ENCODE results near the gene SULT1A1. TPM values are rescaled to one million over a fixed set of nuclear protein-coding genes. Genes with fewer than 3 reads are reported as not detected.

SULT1A1 gene
- total and polyA plus RNA-seq, 2 of the 13 experiments (the other 11 are each of a cell fraction or from before 2014, with no cell fraction given), result 114 to 147 TPM

GRCh38 chr16:28580726-28581315 lies 29.0 kb downstream of the SULT1A1 start (continued):
- no peak for TF ChIP-seq NONO (IDR thresholded peaks at IDR 0.05)
- TF ChIP-seq NONO (CRISPR knock-in tag; conservative IDR thresholded peaks at IDR 0.05), result 0 out of 2 replicates have a peak, but pooled peaks have one; percentile 26
- no peak for TF ChIP-seq SNAPC2 (CRISPR knock-in tag; IDR thresholded peaks at IDR 0.05)
- TF ChIP-seq POGK (CRISPR knock-in tag; conservative IDR thresholded peaks at IDR 0.05), result no peak
- TF ChIP-seq CCAR2 (optimal IDR thresholded peaks at IDR 0.05; ENCODE audit: low read depth, low read length), result no peak
- TF ChIP-seq RCOR2 (CRISPR knock-in tag; IDR thresholded peaks at IDR 0.05), result peak; percentile 57; the same call in 1 of the 2 replicates
- no peak for TF ChIP-seq ZSCAN9 (CRISPR knock-in tag; IDR thresholded peaks at IDR 0.05; ENCODE audit: borderline replicate concordance)
- TF ChIP-seq BORCS8-MEF2B (CRISPR knock-in tag; IDR thresholded peaks at IDR 0.05), result no peak
- TF ChIP-seq BCL6 (CRISPR knock-in tag; IDR thresholded peaks at IDR 0.05), result peak; percentile 11; the same call in 1 of the 2 replicates
- TF ChIP-seq ZMYM3 (CRISPR knock-in tag; IDR thresholded peaks at IDR 0.05), result peak; percentile 58; the same call in 1 of the 2 replicates
- TF ChIP-seq PRMT3 (CRISPR knock-in tag; IDR thresholded peaks at IDR 0.05; ENCODE audit: borderline replicate concordance, low read depth), result no peak
- TF ChIP-seq EP300 (IDR thresholded peaks at IDR 0.05; ENCODE audit: low read depth in 2 of 2, low read length in 2 of 2), result peak in 1 of 2 experiments; percentile 49; a peak in 1 of 4 replicates
- TF ChIP-seq EP300 (CRISPR knock-in tag; IDR thresholded peaks at IDR 0.05; ENCODE audit: borderline replicate concordance), result 0 out of 2 replicates have a peak, but pooled peaks have one; percentile 17
- no peak for TF ChIP-seq SAP130 (CRISPR knock-in tag; IDR thresholded peaks at IDR 0.05; ENCODE audit: low read depth)
- TF ChIP-seq HMGA1 (CRISPR knock-in tag; conservative IDR thresholded peaks at IDR 0.05), result no peak
- no peak for TF ChIP-seq ZNF720 (CRISPR knock-in tag; IDR thresholded peaks at IDR 0.05)
- TF ChIP-seq ZNF446 (CRISPR knock-in tag; IDR thresholded peaks at IDR 0.05), result no peak
- TF ChIP-seq ZBTB7B (CRISPR knock-in tag; IDR thresholded peaks at IDR 0.05), result 0 out of 2 replicates have a peak, but pooled peaks have one; percentile 33
- TF ChIP-seq KDM5B (CRISPR knock-in tag; IDR thresholded peaks at IDR 0.05; ENCODE audit: borderline replicate concordance), result no peak
- no peak for TF ChIP-seq ZFP36L2 (CRISPR knock-in tag; IDR thresholded peaks at IDR 0.05)
- TF ChIP-seq NCOA5 (CRISPR knock-in tag; IDR thresholded peaks at IDR 0.05), result no peak
- TF ChIP-seq POLR2AphosphoS2 (IDR thresholded peaks at IDR 0.05; ENCODE audit: low read depth, low read length), result no peak
- no peak for TF ChIP-seq ATF5 (CRISPR knock-in tag; IDR thresholded peaks at IDR 0.05; ENCODE audit: low read depth)
- TF ChIP-seq RARG (CRISPR knock-in tag; IDR thresholded peaks at IDR 0.05; ENCODE audit: low read depth), result no peak
- TF ChIP-seq HDAC2 (CRISPR knock-in tag; IDR thresholded peaks at IDR 0.05), result no peak
- no peak for TF ChIP-seq ZNF292 (CRISPR knock-in tag; IDR thresholded peaks at IDR 0.05; ENCODE audit: borderline replicate concordance, low read depth)
- TF ChIP-seq KDM1A (CRISPR knock-in tag; IDR thresholded peaks at IDR 0.05), result no peak
- TF ChIP-seq CENPBD1 (CRISPR knock-in tag; IDR thresholded peaks at IDR 0.05; ENCODE audit: borderline replicate concordance, low read depth), result no peak
- no peak for TF ChIP-seq FOXO4 (CRISPR knock-in tag; conservative IDR thresholded peaks at IDR 0.05)
- TF ChIP-seq MIER2 (CRISPR knock-in tag; IDR thresholded peaks at IDR 0.05), result no peak
